K562 (cell line): ENCODE data around the gene SGMS1.
"Not testable (repeated sequence)": the region's sequence is repeated elsewhere in the genome, so short reads cannot be mapped to it uniquely, and the experiment has no call there.

Experiments used
- ARID1B ChIP-seq: fragments of 450-650 bp; IDR thresholded peaks from 2 replicates; pipeline ENCODE4 v1.6.1; 2016; ENCODE audit warnings: antibody characterized with exemption, mild to moderate bottlenecking, inconsistent platforms
- ATF3 ChIP-seq, 2 experiments: fragments of 450-650 bp in 1 of 2; sonication (generic) in 1 of 2; formaldehyde crosslinking in 1 of 2; IDR thresholded peaks in 1 of 2; conservative IDR thresholded peaks in 1 of 2; 2 replicates each; pipeline versions ENCODE4 v1.6.1 to v1.8.1; 2016 to 2023; ENCODE audit warnings: mild to moderate bottlenecking in 2 of 2, moderate library complexity in 2 of 2, inconsistent platforms in 1 of 2, missing genetic modification reagents in 1 of 2
- ATF7 ChIP-seq: fragments of 450-650 bp; IDR thresholded peaks from 2 replicates; pipeline ENCODE4 v1.7.1; 2014; ENCODE audit warnings: mild to moderate bottlenecking, moderate library complexity
- CHD2 ChIP-seq: IDR thresholded peaks from 2 replicates; pipeline ENCODE4 v1.6.1; 2011; ENCODE audit warnings: low read depth, low read length
- CHD7 ChIP-seq: fragments of 200-600 bp; sonication (generic); IDR thresholded peaks from one replicate; pipeline ENCODE4 v1.6.1; 2012; ENCODE audit warnings: mild to moderate bottlenecking, low read depth, low read length, inconsistent platforms
- ELF1 ChIP-seq: fragments of 200-800 bp; sonication (Bioruptor generic); IDR thresholded peaks from 2 replicates; pipeline ENCODE4 v1.6.1; 2016; ENCODE audit warnings: missing genetic modification characterization, missing compliant biosample characterization
- EZH2 ChIP-seq: IDR thresholded peaks from 2 replicates; pipeline ENCODE4 v1.6.1; 2012; ENCODE audit warnings: low read depth, mild to moderate bottlenecking, inconsistent platforms, low read length, borderline replicate concordance
- KLF13 ChIP-seq: fragments of 450-650 bp; IDR thresholded peaks from 2 replicates; pipeline ENCODE4 v1.6.1; 2016; ENCODE audit warnings: missing genetic modification characterization, low read depth, mild to moderate bottlenecking, missing compliant biosample characterization, moderate library complexity, borderline replicate concordance
- LEF1 ChIP-seq: fragments of 450-650 bp; IDR thresholded peaks from 2 replicates; pipeline ENCODE4 v1.6.1; 2016; ENCODE audit warnings: mild to moderate bottlenecking
- PCBP2 ChIP-seq: fragments of 200-400 bp; formaldehyde crosslinking; IDR thresholded peaks from 2 replicates; pipeline ENCODE4 v1.6.1; 2018; ENCODE audit warnings: low read length, low read depth, mild to moderate bottlenecking, moderate library complexity; ENCODE audit not compliant: poor library complexity, severe bottlenecking
- POLR2A ChIP-seq: fragments of 450-650 bp; conservative IDR thresholded peaks from 2 replicates; pipeline ENCODE4 v1.6.1; 2016
- SMAD4 ChIP-seq: fragments of 250-450 bp; sonication (Bioruptor Pico); conservative IDR thresholded peaks from 2 replicates; pipeline ENCODE4 v1.8.0; 2021; ENCODE audit warnings: inconsistent platforms, mild to moderate bottlenecking, moderate library complexity

- TF ChIP-seq ATF3 (IDR thresholded peaks at IDR 0.05); ATF3 (CRISPR knock-in tag; conservative IDR thresholded peaks at IDR 0.05); ELF1 (tag); CHD7; ARID1B; KLF13 (tag); CHD2; POLR2A; EZH2; LEF1; SMAD4 (CRISPR knock-in tag); PCBP2; ATF7: not testable (repeated sequence)
Observed at GRCh38 chr10:50667353-50667752, 43.6 kb upstream of the SGMS1 start.
